WTC11 (cell line): Measurements from ENCODE around the gene TARBP1.

Source experiments
- CTCF ChIP-seq: fragments of 200-600 bp; IDR thresholded peaks from 2 replicates; pipeline ENCODE4 v1.8.0; 2022; ENCODE audit warnings: antibody characterized with exemption
- E2F4 ChIP-seq: sonication (generic); formaldehyde crosslinking; IDR thresholded peaks from 2 replicates; pipeline ENCODE4 v1.8.1; 2022; ENCODE audit warnings: low read depth, mild to moderate bottlenecking, moderate library complexity, missing genetic modification reagents, borderline replicate concordance
- E2F5 ChIP-seq: sonication (generic); formaldehyde crosslinking; IDR thresholded peaks from 2 replicates; pipeline ENCODE4 v1.8.1; 2022; ENCODE audit warnings: mild to moderate bottlenecking, moderate library complexity, missing genetic modification reagents
- ETV6 ChIP-seq: sonication (generic); formaldehyde crosslinking; IDR thresholded peaks from 2 replicates; pipeline ENCODE4 v1.8.1; 2022; ENCODE audit warnings: mild to moderate bottlenecking, missing genetic modification reagents
- FOXP4 ChIP-seq: sonication (generic); formaldehyde crosslinking; IDR thresholded peaks from 2 replicates; pipeline ENCODE4 v1.8.0; 2022; ENCODE audit warnings: mild to moderate bottlenecking, missing genetic modification reagents
- MYBL2 ChIP-seq: sonication (generic); formaldehyde crosslinking; IDR thresholded peaks from 2 replicates; pipeline ENCODE4 v1.8.1; 2023; ENCODE audit warnings: mild to moderate bottlenecking, moderate library complexity, missing genetic modification reagents
- NFYB ChIP-seq: sonication (generic); formaldehyde crosslinking; conservative IDR thresholded peaks from 2 replicates; pipeline ENCODE4 v1.8.0; 2022; ENCODE audit warnings: low read depth, missing genetic modification reagents
- SP1 ChIP-seq: sonication (generic); formaldehyde crosslinking; conservative IDR thresholded peaks from 2 replicates; pipeline ENCODE4 v1.8.1; 2022; ENCODE audit warnings: missing genetic modification reagents
- USF2 ChIP-seq: sonication (generic); formaldehyde crosslinking; IDR thresholded peaks from 2 replicates; pipeline ENCODE4 v1.8.1; 2023; ENCODE audit warnings: mild to moderate bottlenecking, missing genetic modification reagents, moderate library complexity
- ZBTB21 ChIP-seq: sonication (generic); formaldehyde crosslinking; IDR thresholded peaks from 2 replicates; pipeline ENCODE4 v1.8.1; 2023; ENCODE audit warnings: mild to moderate bottlenecking, missing genetic modification reagents, borderline replicate concordance
- ZNF512 ChIP-seq: sonication (generic); formaldehyde crosslinking; IDR thresholded peaks from 2 replicates; pipeline ENCODE4 v1.8.1; 2022; ENCODE audit warnings: missing genetic modification reagents, borderline replicate concordance

- TF ChIP-seq CTCF: no peak
- TF ChIP-seq E2F4: no peak
- TF ChIP-seq SP1: no peak
- no peak for TF ChIP-seq ETV6 (CRISPR knock-in tag)
- TF ChIP-seq NFYB (CRISPR knock-in tag): no peak
- TF ChIP-seq E2F5: no peak
- TF ChIP-seq FOXP4 (CRISPR knock-in tag): no peak
- no peak for TF ChIP-seq ZBTB21 (CRISPR knock-in tag)
- no peak for TF ChIP-seq ZNF512
- no peak for TF ChIP-seq USF2
- no peak for TF ChIP-seq MYBL2 (CRISPR knock-in tag)
These were observed 8.2 kb upstream of the TARBP1 start for GRCh38 chr1:234486858-234487840.
